Suppressor macrophage treated with lipopolysaccharide for 4 hours (primary cell): ENCODE measurements around the gene PPFIBP1.
A peak's percentile ranks its signal among the peaks of the same experiment; 100 is the strongest.

Experiments
- DNase-seq: peaks from one replicate; pipeline ENCODE4 v3.0.0-alpha.2; 2020

PPFIBP1 gene

GRCh38 chr12:27674989-27675388 lies 151.0 kb downstream of the PPFIBP1 start:
- DNase-seq: no peak

- DNase-seq: no peak
These were observed 156.6 kb downstream of the PPFIBP1 start for GRCh38 chr12:27680619-27681018.

- DNase-seq: no peak
These were observed 158.5 kb downstream of the PPFIBP1 start for GRCh38 chr12:27682534-27682933.

- DNase-seq: no peak
These were observed 161.3 kb downstream of the PPFIBP1 start for GRCh38 chr12:27685274-27685673.

- DNase-seq: no peak
These were observed 162.1 kb downstream of the PPFIBP1 start for GRCh38 chr12:27686147-27686546.

GRCh38 chr12:27688671-27689070 lies 164.7 kb downstream of the PPFIBP1 start:
- no peak for DNase-seq

- no peak for DNase-seq
These were observed 165.7 kb downstream of the PPFIBP1 start for GRCh38 chr12:27689558-27690180.

GRCh38 chr12:27693403-27693802 lies 169.4 kb downstream of the PPFIBP1 start:
- no peak for DNase-seq

GRCh38 chr12:27695556-27696292 lies 171.7 kb downstream of the PPFIBP1 start:
- no peak for DNase-seq

- no peak for DNase-seq
These were observed 172.3 kb downstream of the PPFIBP1 start, which contains the start of gene REP15 for GRCh38 chr12:27696293-27696652. Gene REP15 (plus strand): TSS chr12:27696447. CDS start chr12:27696563, 116 bp downstream.

- DNase-seq: no peak
These were observed 173.0 kb downstream of the PPFIBP1 start for GRCh38 chr12:27696864-27697564.

GRCh38 chr12:27703720-27704452 lies 179.9 kb downstream of the PPFIBP1 start:
- DNase-seq: peak; percentile 83

- DNase-seq: no peak
These were observed 181.3 kb downstream of the PPFIBP1 start for GRCh38 chr12:27705263-27705662.

GRCh38 chr12:27707216-27707615 lies 183.2 kb downstream of the PPFIBP1 start:
- no peak for DNase-seq

GRCh38 chr12:27709212-27709931 lies 185.4 kb downstream of the PPFIBP1 start:
- no peak for DNase-seq

- DNase-seq: no peak
These were observed 186.1 kb downstream of the PPFIBP1 start for GRCh38 chr12:27709932-27710591.

- peak; percentile 95 for DNase-seq
These were observed 186.7 kb downstream of the PPFIBP1 start, which contains the start of gene MRPS35 for GRCh38 chr12:27710592-27711316. Gene MRPS35 (plus strand): TSS chr12:27710832. CDS start chr12:27710844, 12 bp downstream.

GRCh38 chr12:27711317-27711682 lies 187.3 kb downstream of the PPFIBP1 start:
- no peak for DNase-seq

- DNase-seq: peak; percentile 35
These were observed 188.0 kb downstream of the PPFIBP1 start for GRCh38 chr12:27711967-27712366.

- no peak for DNase-seq
These were observed 199.2 kb downstream of the PPFIBP1 start for GRCh38 chr12:27723212-27723611.

- no peak for DNase-seq
These were observed 206.1 kb downstream of the PPFIBP1 start for GRCh38 chr12:27730097-27730588.
